Muscle layer of duodenum (tissue), 2 donors: Measurements from ENCODE around the gene MYO1E.
A peak's percentile ranks its signal among the peaks of the same experiment; 100 is the strongest.

Experiments used
- H3K27ac ChIP-seq: one replicate; pipeline ENCODE4 v1.7.0; 2013; ENCODE audit warnings: mild to moderate bottlenecking, low read length
- H3K27me3 ChIP-seq: one replicate; pipeline ENCODE4 v1.7.0; 2013; ENCODE audit warnings: low read depth, mild to moderate bottlenecking, control low read depth, low read length
- H3K36me3 ChIP-seq, 2 donors: one replicate each; pipeline ENCODE4 v1.7.0; 2013; ENCODE audit warnings: low read length in 2 of 2, control low read depth in 1 of 2, mild to moderate bottlenecking in 1 of 2; ENCODE audit not compliant: insufficient read depth in 2 of 2, control insufficient read depth in 1 of 2
- H3K4me1 ChIP-seq, 2 donors: one replicate each; pipeline ENCODE4 v1.7.0; 2013; ENCODE audit warnings: low read length in 2 of 2, mild to moderate bottlenecking in 2 of 2, control low read depth in 1 of 2, moderate library complexity in 1 of 2; ENCODE audit not compliant: insufficient read depth in 2 of 2, control insufficient read depth in 1 of 2
- H3K4me3 ChIP-seq, 2 donors: one replicate each; pipeline ENCODE4 v1.7.0; 2013; ENCODE audit warnings: low read length in 2 of 2, low read depth in 1 of 2, mild to moderate bottlenecking in 1 of 2
- H3K9me3 ChIP-seq, 2 donors: one replicate each; pipeline ENCODE4 v1.7.0; 2013; ENCODE audit warnings: low read length in 2 of 2, control low read depth in 1 of 2, mild to moderate bottlenecking in 1 of 2; ENCODE audit not compliant: control insufficient read depth in 1 of 2
- donor health status: healthy.

MYO1E gene

DNA sequence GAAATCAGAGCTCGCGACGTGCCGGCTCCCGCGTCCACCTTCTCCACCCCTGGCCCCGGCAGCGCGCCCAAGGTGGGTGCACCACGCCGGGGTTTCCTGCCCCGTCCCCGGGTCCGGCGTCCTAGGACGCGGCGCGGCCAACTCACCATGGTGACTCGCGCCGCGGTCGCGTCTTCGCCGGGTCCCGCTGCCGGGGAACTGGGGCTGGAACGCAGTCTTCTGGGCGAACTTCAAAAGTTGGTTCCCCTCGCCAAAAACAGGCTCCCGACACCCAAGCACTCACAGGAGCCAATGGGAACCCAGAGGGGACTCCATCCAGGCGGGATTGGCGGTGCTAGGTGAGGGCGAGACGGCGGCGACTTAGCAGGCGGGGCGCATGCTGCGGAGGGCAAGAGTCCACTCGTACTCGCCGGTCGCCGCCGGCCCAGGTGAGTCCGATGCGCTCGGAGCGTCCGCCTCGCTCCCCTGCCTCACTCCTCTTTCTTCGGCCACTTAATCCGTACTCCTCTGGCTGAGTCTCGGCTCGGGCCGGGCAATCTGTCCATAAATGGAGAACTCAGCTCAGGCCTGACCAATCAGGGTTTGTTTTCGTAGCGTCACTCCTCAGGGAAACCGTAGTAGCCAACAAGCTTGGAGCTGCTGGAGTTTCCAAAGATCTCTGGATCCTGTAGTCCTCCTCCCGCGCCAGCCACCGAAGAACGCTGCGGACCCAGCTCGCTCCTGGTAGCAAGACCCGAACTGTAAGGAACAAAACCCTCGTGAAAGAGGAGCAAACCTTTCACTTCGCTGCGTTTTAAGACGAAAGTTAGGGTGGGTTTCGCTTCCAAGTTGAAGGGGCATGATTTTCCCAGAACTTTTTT lies at the start of gene MYO1E:
Gene MYO1E, minus strand, starts transcription at position 520 of the 860 bp plus-strand sequence. Its CDS starts 371 bp downstream, at position 149.
- Histone ChIP-seq H3K27me3 (no peaks in the 10 kb centered on the region), H3K9me3 (no peaks in the 10 kb centered on the region), H3K4me1 (peaks cover under 1 to 7% of the 10 kb centered on the region in 2 donors), H3K36me3 (no peaks in the 10 kb centered on the region), H3K27ac (peak within 1 kb of the TSS; percentile 90), H3K4me3 (peak within 1 kb of the TSS; percentile 85)

DNA sequence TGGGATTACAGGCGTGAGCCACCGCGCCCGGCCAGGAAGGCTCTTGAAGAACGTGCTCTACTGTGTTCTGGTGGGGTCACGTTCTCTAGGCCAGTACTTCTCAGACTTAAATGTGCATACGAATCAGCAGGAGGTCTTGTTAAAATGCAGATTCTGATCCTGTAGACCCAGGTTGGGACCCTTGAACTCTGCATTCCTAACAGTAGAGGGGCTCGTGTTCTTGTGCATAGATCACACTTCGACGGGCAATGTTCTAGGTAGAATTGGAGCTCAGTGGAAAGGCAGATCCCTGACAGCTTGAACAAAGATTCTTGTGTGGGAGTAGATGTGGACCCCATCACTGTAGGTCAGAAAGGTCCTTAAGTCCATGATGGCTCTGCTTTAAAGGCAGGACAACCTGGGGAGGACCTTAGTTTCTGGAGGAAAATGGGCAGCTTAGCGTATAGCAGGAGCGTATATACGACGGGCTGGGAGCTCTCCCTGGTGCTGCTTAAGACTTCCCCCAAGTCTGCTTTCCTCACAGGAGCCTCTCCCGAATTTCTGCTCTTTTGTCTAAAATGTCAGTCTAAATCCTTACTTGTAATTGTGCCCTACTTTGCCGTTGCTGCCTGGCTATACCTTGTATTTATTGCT lies 48.4 kb upstream of the MYO1E start:
- Histone ChIP-seq H3K36me3 (no peaks in the 10 kb centered on the region), H3K4me3 (no peak overlapping the region), H3K9me3 (no peaks in the 10 kb centered on the region), H3K27me3 (no peaks in the 10 kb centered on the region), H3K27ac (no peak overlapping the region), H3K4me1 (no peaks in the 10 kb centered on the region)

DNA sequence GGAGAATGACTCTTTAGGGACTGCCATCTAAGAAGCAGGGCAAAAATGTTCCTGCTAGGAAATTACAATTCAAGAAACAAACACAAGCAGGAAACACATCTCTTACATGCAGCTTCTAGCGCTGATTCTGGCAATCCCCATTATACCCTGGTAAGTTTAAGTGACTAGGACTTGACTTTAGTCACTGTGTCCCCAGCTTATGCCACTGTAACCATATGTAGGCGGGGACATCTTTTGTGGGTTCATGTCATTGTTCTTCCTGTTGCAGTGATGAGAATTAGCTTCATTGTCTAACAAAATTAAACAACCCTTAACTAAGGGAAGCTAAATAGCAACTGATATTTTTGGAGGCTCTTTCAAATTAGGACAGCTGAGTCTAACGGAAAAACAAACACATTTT lies 47.4 kb upstream of the MYO1E start:
- Histone ChIP-seq H3K36me3 (no peaks in the 10 kb centered on the region), H3K27ac (no peak overlapping the region), H3K27me3 (no peaks in the 10 kb centered on the region), H3K4me1 (no peaks in the 10 kb centered on the region), H3K4me3 (no peak overlapping the region), H3K9me3 (no peaks in the 10 kb centered on the region)

DNA sequence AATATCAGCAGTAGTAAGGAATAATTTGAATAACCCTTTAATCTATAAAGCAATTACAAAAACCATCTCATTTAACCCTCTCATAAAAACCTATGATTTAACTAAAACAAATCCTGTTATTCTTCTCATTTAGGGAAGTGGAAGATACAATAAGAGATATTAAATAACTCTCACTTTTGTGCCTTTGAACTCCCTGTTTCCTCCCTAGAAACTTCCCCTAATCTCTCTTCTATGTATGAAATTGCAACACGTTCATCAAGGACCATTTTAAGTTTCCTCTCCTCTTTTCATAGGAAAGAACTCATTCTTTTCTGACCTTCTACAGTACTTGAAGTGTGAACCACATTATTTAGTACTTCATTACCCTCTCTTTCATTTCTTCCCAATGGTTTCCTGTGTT lies 46.5 kb upstream of the MYO1E start:
- H3K9me3 ChIP-seq: no peaks in the 10 kb centered on the region
- no peaks in the 10 kb centered on the region for H3K4me1 ChIP-seq
- H3K36me3 ChIP-seq: no peaks in the 10 kb centered on the region
- H3K27ac ChIP-seq: no peak overlapping the region
- H3K4me3 ChIP-seq: no peak overlapping the region
- no peaks in the 10 kb centered on the region for H3K27me3 ChIP-seq

DNA sequence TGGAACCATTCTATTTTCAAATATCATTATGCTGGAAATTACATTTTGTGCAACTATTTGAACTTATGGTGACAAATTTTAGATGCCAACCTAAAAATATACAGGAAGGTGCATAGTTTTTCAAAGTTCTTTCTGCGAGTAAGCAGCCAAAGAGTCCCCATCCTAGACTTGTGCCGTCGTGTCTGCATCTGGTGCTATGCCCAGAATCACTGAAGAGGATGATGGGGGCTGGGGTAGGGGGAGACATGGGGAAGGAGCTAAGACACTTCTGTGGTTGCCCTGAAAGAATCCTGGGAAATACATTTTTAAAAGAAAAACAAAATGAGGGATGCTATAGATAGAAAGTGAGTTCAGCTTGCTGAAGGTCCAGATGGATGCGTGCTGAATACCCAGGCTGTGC lies 44.1 kb upstream of the MYO1E start:
- H3K4me1 ChIP-seq: no peaks in the 10 kb centered on the region
- no peaks in the 10 kb centered on the region for H3K9me3 ChIP-seq
- no peak overlapping the region for H3K27ac ChIP-seq
- H3K27me3 ChIP-seq: no peaks in the 10 kb centered on the region
- no peak overlapping the region for H3K4me3 ChIP-seq
- H3K36me3 ChIP-seq: no peaks in the 10 kb centered on the region

DNA sequence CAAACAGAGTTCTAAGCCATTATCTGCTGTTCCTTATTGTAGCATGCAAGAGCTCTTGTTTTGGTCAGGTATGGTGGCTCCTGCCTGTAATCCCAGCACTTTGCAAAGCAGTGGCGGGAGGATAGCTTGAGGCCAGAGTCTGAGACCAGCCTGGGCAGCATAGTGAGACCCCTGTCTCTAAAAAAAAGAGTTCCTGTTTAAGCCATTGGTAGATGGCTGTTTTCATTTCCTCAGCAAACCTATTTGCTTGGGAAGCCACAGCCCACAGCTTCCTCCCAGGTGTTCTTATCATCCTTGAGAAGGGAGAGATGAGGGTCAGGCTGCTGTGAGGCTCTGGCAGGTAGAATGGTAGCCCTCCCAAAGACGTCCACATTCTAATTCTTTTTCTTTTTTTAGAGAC lies 40.9 kb upstream of the MYO1E start:
- H3K4me1 ChIP-seq: no peaks in the 10 kb centered on the region
- H3K36me3 ChIP-seq: no peaks in the 10 kb centered on the region
- H3K4me3 ChIP-seq: no peak overlapping the region
- no peaks in the 10 kb centered on the region for H3K27me3 ChIP-seq
- no peak overlapping the region for H3K27ac ChIP-seq
- H3K9me3 ChIP-seq: no peaks in the 10 kb centered on the region

DNA sequence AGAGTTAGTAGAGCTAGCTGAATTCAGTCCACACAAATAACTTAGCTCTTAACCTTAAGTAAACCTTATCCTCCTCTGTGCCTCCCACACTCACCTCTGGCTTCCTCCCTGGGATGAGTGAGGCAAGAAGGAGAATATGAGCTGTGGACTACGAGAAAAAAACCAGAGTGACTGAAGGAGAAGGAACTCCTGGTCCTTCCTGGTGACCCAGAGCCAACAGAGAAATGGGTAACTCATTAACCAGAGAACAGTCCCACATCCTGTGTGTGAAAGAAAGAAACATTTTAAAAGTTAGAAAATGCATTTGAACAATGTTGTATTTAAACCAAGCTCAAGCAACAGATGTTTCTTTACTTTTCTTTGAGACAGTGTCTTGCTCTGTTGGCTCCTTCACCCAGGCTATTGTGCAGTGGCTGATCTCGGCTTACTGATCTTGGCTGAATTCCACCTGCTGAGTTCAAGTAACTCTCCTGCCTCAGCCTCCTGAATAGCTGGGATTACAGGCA lies 37.8 kb upstream of the MYO1E start:
- no peaks in the 10 kb centered on the region for H3K36me3 ChIP-seq
- H3K27me3 ChIP-seq: no peaks in the 10 kb centered on the region

DNA sequence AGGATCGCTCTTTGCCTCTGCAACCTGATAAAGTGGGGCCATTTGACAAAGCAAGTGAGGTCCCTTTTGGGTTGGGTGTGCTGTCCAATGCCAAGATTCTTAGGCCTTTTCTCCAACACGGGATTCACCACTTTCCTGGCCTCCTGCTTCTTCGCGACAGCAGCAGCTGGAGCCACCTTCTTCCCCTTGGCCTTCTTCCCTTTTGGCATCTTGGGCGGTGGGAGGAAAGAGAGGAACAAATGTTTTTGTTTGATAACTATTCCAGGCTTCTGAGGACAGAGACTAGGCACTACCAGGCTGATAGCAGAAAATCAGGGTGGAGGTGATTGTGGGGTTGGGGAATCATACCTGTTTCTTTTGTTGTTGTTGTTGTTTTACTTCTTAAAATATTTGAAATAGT lies 35.3 kb upstream of the MYO1E start:
- Histone ChIP-seq H3K4me3 (no peak overlapping the region), H3K4me1 (no peaks in the 10 kb centered on the region), H3K27ac (no peak overlapping the region), H3K9me3 (no peaks in the 10 kb centered on the region), H3K36me3 (no peaks in the 10 kb centered on the region), H3K27me3 (no peaks in the 10 kb centered on the region)

More for the DNA sequence above, 37.8 kb upstream of the MYO1E start:
- H3K4me1 ChIP-seq: no peaks in the 10 kb centered on the region
- H3K27ac ChIP-seq: no peak overlapping the region
- H3K4me3 ChIP-seq: no peak overlapping the region
- H3K9me3 ChIP-seq: no peaks in the 10 kb centered on the region

DNA sequence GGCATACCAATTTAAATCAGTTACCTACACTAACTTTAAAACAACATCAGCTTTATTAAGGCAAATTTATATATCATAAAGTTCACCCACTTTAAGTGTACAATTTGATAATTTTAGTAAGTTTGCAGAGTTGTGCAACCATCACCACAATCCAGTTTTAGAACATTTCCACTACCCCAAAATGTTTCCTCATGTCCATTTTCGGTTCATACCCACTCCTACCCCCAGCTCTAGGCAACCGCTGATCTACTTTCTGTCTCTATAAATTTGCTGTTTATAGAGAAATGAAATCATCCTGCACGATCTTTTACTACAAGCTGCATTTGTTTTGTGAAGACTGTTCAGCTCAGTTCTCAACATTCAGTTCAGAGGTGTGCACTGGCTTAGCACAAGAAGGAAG lies 33.8 kb upstream of the MYO1E start:
- H3K27me3 ChIP-seq: no peaks in the 10 kb centered on the region
- H3K36me3 ChIP-seq: no peaks in the 10 kb centered on the region
- no peaks in the 10 kb centered on the region for H3K4me1 ChIP-seq
- no peak overlapping the region for H3K4me3 ChIP-seq
- H3K9me3 ChIP-seq: no peaks in the 10 kb centered on the region
- H3K27ac ChIP-seq: no peak overlapping the region

DNA sequence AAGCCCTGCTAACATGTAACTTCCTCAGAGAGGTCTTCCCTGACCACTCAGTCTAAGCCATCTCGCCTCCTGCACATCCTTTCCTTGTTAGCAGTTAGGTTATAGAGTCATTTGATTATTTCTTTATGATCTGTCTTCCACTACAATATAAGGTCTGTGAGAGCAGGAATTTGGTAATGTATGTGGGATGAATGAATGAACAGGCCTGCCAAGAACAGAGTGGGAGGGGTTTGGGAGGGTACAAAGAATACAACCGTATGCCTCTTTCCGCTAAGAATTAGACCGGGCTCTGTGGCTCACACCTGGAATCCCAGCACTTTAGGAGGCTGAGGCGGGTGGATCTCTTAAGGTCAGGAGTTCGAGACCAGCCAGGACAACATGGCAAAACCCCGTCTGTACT lies 32.4 kb upstream of the MYO1E start:
- Histone ChIP-seq H3K27me3 (no peaks in the 10 kb centered on the region), H3K36me3 (no peaks in the 10 kb centered on the region), H3K4me1 (no peaks in the 10 kb centered on the region), H3K9me3 (no peaks in the 10 kb centered on the region), H3K4me3 (no peak overlapping the region), H3K27ac (no peak overlapping the region)

DNA sequence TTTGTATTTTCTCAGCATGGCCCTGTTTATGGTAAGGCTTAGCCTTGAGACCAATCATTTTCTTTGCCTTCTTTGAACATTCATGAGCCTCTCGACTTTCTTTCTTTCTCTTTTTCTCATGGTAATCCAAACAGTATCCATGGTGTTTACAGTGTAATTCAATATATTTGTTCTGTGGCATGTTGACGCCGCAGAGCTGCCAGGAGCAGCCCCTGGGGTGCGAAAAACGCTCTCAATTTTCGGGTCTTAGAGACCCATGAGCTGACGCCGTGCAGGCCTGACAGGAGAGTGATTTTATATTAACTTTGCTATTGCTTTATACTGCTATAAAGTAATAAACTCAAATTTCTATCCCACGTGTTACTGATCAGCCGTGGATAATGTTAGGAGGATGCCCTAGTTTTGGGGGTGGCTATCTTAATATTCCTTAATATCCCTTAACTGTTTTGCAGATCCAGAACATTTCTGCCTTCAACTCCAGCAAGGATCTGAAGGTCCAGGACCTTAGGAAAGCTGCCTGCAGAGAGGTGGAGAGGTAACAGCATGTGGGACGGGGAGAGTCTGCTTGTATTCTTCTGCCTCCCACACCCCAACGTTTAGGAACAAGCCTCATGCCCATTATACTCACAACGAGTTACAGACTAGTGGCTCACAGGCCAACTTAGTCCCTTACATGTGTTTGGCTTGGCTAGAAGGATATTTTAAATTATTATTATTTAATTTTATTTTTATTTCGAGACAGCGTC lies 29.3 kb upstream of the MYO1E start:
- H3K4me3 ChIP-seq: no peak overlapping the region
- H3K9me3 ChIP-seq: no peaks in the 10 kb centered on the region
- no peaks in the 10 kb centered on the region for H3K36me3 ChIP-seq
- H3K27me3 ChIP-seq: no peaks in the 10 kb centered on the region
- H3K4me1 ChIP-seq: no peaks in the 10 kb centered on the region
- no peak overlapping the region for H3K27ac ChIP-seq
